ENCODE results near the gene MECP2.

DNA sequence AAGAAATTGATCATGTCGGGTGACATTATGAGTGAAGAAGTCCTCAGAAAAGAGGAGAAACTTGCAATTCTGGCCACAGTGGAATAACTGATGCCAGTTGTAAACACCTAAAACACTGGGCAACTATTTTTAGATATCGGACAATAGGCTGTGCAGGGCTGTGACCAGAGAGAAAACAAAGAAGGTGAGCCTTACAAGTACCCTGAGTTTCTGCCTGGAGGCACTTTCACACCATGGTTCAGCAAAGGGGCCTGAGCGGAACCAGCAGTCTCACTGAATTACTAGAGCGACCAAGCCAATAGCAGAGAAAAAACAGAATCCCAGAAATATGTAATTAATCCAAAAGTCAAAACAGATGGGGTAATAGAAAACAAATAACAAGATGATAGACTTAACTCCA is 89.0 kb downstream of the MECP2 start:
- TF ChIP-seq, protein P1, sequence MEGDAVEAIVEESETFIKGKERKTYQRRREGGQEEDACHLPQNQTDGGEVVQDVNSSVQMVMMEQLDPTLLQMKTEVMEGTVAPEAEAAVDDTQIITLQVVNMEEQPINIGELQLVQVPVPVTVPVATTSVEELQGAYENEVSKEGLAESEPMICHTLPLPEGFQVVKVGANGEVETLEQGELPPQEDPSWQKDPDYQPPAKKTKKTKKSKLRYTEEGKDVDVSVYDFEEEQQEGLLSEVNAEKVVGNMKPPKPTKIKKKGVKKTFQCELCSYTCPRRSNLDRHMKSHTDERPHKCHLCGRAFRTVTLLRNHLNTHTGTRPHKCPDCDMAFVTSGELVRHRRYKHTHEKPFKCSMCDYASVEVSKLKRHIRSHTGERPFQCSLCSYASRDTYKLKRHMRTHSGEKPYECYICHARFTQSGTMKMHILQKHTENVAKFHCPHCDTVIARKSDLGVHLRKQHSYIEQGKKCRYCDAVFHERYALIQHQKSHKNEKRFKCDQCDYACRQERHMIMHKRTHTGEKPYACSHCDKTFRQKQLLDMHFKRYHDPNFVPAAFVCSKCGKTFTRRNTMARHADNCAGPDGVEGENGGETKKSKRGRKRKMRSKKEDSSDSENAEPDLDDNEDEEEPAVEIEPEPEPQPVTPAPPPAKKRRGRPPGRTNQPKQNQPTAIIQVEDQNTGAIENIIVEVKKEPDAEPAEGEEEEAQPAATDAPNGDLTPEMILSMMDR (IDR thresholded peaks at IDR 0.05) = no peak
- no peak for TF ChIP-seq EZH2 (IDR thresholded peaks at IDR 0.05)

All from neural progenitor cell (in vitro differentiated cells).